ENCODE data around the gene TSC1. TPM values are rescaled to one million over a fixed set of nuclear protein-coding genes. Genes with fewer than 3 reads are reported as not detected.

The TSC1 gene
- total and polyA plus RNA-seq, 9 donors: 18.9 to 49.1 (median 40.5) TPM

GRCh38 chr9:132861666-132862065, 82.8 kb downstream of the TSC1 start:
- intact Hi-C loops (cut with DNase I): loop anchor here in 1 of 4 donors (2.0 kb wide), 1 partner anchor 47 kb away; no protein-coding TSS in a partner anchor
- TF ChIP-seq CTCF (IDR thresholded peaks at IDR 0.05) (no peak), POLR2A (IDR thresholded peaks at IDR 0.05) (no peak), EP300 (IDR thresholded peaks at IDR 0.05) (no peak)
- H3K36me3 ChIP-seq: no peaks in the 10 kb centered on the region
- no peak overlapping the region for H3K4me3 ChIP-seq
- no peaks in the 10 kb centered on the region for H3K27me3 ChIP-seq
- DNase-seq: no peak
- 68 to 82% (median 75%) methylated on average over 3 of the region's 3 CpGs for WGBS, 3 donors
- no peak overlapping the region for H3K27ac ChIP-seq
- H3K9me3 ChIP-seq: no peaks in the 10 kb centered on the region
- H3K4me1 ChIP-seq (ENCODE audit: insufficient read depth): no peaks in the 10 kb centered on the region

GRCh38 chr9:132858751-132859150, 85.7 kb downstream of the TSC1 start:
- whole genome bisulfite sequencing, 3 donors: 75 to 82% (median 76%) methylated on average over 7 of the region's 7 CpGs
- H3K36me3 ChIP-seq: no peaks in the 10 kb centered on the region
- H3K27me3 ChIP-seq: no peaks in the 10 kb centered on the region
- H3K4me1 ChIP-seq (ENCODE audit: insufficient read depth): no peaks in the 10 kb centered on the region
- H3K4me3 ChIP-seq: no peak overlapping the region
- no peak for DNase-seq
- intact Hi-C loops (cut with DNase I): no loop called here
- TF ChIP-seq CTCF (IDR thresholded peaks at IDR 0.05) (no peak), POLR2A (IDR thresholded peaks at IDR 0.05) (no peak), EP300 (IDR thresholded peaks at IDR 0.05) (no peak)
- H3K27ac ChIP-seq: no peak overlapping the region
- no peaks in the 10 kb centered on the region for H3K9me3 ChIP-seq

GRCh38 chr9:132857616-132858342, 86.6 kb downstream of the TSC1 start:
- H3K4me1 ChIP-seq (ENCODE audit: insufficient read depth): no peaks in the 10 kb centered on the region
- TF ChIP-seq POLR2A (IDR thresholded peaks at IDR 0.05) (no peak), CTCF (IDR thresholded peaks at IDR 0.05) (no peak), EP300 (IDR thresholded peaks at IDR 0.05) (no peak)
- H3K9me3 ChIP-seq: no peaks in the 10 kb centered on the region
- H3K27me3 ChIP-seq: no peaks in the 10 kb centered on the region
- WGBS, 3 donors: 61 to 71% (median 67%) methylated on average over 24 of the region's 24 CpGs
- H3K4me3 ChIP-seq: no peak overlapping the region
- peak in 4 of 5 donors; percentile 50 to 67 (median 60) for DNase-seq
- no peaks in the 10 kb centered on the region for H3K36me3 ChIP-seq
- H3K27ac ChIP-seq: peak overlapping the region; percentile 39 to 51
- intact Hi-C loops (cut with DNase I): no loop called here

GRCh38 chr9:132857031-132857430, 87.4 kb downstream of the TSC1 start:
- Histone ChIP-seq H3K9me3 (no peaks in the 10 kb centered on the region), H3K27me3 (no peaks in the 10 kb centered on the region), H3K27ac (peak overlapping the region; percentile 39 to 51), H3K4me1 (ENCODE audit: insufficient read depth) (no peaks in the 10 kb centered on the region), H3K4me3 (no peak overlapping the region), H3K36me3 (no peaks in the 10 kb centered on the region)
- peak; percentile 66 to 88 (median 80) for DNase-seq
- 16 to 28% (median 22%) methylated on average over 7 to 8 of the region's 8 CpGs for WGBS, 3 donors
- TF ChIP-seq CTCF (IDR thresholded peaks at IDR 0.05): no peak
- TF ChIP-seq EP300 (IDR thresholded peaks at IDR 0.05): no peak
- no peak for TF ChIP-seq POLR2A (IDR thresholded peaks at IDR 0.05)
- intact Hi-C loops (cut with DNase I): no loop called here
